ENCODE measurements around the gene OR6Y1.

DNA sequence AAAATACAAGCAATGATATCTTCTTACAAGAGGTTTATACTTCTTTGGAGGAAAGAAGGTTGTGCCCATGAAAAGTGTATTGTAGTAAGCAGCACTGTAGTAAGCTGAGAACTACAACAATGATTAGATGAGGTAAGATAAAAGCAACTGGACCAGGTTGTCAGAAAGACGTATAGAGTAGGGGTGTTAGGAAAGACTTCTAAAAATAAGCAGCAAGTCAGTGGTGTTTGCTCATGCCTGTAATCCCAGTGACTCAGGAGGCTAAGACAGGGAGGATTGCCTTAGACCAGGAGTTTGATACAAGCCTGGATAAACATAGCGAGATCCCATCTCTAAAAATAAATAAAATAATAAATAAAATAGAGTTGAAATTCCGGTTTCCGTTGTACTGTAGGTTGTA lies 29.8 kb upstream of the OR6Y1 start:
- no peak for TF ChIP-seq CTCF (conservative IDR thresholded peaks at IDR 0.05)
- no peak for TF ChIP-seq ZFX (IDR thresholded peaks at IDR 0.05)

Measured in C4-2B (cell line).